GM18520 (cell line): ENCODE data around the gene PARD3.
"Not testable (repeated sequence)": the region's sequence is repeated elsewhere in the genome, so short reads cannot be mapped to it uniquely, and the experiment has no call there.

ENCODE experiments used
- ATAC-seq: cut with Tn5 transposase; IDR thresholded peaks from one replicate; pipeline ENCODE4 v1.9.1; 2021; ENCODE audit not compliant: unreplicated experiment

The PARD3 gene

DNA sequence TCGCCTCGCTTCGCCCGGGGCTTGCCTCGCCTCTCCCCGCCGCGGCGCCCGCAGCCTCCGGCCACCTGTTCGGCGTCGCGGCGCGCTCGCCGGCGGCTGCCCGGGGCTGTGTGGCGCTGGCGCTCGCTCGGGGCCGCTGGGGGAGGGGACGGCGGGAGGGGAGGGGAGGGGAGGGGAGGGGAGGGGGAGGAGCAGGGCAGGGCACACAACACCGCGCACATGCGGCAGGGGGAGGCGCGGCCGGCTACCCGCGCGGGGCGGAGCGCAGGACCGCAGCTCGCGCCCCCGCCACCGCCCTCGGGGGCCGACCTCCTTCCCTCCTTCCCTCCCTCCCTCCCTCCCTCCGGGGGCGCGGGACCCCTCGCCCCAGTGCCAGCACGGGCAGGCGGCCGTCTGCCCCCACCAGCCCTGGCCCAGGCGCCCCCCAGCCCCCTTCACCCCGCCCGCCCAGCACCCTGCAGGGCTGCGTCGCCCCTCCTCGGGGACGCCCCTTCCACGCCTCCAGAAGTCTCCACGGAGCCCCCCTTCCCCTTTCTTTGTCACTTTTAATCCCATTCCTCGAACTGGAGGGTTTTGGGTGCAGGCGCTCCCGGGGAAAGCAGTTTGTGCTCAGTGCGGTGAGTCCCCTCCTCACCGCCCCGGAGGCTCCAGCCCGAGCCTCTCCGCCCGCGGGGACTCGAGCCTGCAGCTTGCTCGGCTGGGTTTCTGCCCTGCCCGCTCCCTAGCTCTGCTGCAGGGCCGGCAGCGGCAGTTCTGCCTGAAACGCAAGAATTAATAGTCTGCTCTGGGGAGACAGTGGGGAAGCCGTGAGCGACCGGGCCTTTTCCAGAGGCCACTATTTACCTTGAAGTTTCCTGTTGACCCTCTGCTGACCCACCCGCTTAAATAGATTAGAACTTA, at the start of gene PARD3:
Gene PARD3 (minus strand): TSS at position 112 of the 900 bp plus-strand sequence. CDS start 301 bp downstream, outside the sequence.
- ATAC-seq = no peak

DNA sequence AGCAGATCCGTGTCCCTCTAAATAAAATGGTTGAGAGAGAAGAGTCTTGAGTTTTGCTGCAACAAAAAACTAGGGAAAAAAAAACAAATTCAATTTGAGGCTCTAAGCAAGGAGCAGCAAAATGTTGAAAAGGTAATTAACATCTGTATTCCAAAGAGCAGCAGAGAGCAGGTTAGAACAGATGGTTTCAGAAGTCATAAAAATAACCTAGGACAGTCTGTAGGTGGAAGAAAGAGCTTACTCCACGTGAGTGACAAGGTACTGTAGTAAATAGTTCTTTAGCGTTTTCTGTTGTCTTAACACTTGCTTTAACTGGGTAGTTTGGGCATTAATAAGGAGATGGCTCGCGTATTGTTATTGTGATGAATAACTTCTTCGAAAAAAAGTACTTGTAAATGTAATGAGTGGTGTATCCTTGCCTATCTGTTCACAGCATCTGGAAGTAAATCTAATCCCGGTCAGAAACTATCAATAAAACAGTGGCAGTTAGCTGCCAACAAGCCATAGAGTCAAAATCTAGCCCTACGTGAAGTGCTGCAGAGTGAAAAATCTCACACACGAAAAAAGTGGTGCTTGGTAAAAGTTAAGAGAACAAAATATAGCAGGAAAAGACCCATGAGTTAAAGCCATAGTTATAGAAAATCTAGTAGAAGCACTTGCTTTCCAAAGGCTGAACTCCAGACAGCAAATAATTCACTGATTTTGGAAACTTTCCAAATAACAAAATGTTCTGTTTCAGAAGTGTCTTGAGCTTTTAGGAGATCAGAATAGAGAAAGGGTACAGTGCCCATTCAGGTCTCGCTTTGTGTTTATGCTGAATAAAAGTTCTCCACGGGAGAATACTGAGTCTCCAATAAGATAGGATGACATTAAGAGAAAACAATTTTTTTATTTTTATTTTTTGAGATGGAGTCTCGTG, 49.3 kb upstream of the PARD3 start:
- ATAC-seq = no peak

DNA sequence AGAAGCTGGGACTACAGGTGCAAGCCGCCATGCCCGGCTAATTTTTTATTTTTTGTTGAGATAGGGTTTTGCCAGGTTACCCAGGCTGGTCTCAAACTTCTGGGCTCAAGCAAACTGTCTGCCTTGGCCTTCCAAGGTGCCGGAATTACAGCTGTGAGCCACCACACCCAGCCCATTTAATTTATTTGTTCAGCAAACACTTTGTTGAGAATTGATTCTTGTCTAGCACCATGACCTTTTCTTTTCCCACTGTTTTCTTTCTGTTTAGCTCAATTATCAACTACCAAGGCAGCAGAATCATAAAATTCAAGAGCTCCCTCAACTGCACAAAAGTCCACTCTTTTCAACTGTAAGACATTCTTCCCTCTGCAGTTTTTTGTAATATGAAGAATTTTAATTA, 47.8 kb upstream of the PARD3 start:
- no peak for ATAC-seq

- no peak for ATAC-seq
Observed at GRCh38 chr10:34861293-34862021, 46.4 kb upstream of the PARD3 start.

DNA sequence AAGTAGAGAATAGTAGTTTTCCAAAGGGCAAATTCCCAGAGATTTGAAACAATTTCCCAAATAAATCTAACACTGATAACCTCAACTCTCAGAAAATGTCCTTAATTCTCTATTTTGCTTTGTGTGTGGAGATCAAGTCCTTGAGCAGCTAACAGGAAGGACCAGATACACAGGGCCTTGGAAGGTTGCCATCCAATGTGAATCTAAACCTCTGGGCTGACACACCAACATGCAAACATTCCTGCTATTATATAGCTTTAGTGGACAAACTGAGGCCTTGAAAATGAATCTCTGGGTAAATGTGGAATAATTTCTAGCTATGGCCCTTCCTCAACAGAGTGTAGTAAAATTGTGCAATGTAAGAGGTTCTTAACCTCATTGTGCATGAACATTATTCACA, 44.1 kb upstream of the PARD3 start:
- no peak for ATAC-seq

GRCh38 chr10:34858003-34858402, 42.9 kb upstream of the PARD3 start:
- no peak for ATAC-seq

DNA sequence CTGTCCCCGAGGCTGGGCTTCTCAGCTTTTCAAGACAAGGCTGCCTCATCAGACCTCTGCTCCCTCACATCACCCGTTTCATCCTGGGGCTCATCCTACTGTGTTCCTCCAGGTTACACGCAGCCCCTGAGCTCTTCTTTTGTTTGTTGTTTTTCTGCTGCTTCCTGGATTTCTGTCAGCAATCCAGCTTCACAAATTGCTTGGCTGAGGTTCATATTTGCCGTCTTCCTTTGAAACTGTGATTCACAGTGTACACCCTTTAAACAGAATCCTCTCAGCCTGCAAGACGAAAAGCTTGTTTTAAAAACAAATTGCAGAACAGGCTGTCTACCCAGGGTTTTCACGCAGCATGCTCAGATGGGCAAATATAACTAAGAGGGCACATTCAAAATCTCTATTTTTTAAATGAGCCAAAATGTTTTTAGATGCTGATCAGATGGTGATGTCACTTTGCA, 39.1 kb upstream of the PARD3 start:
- no peak for ATAC-seq

GRCh38 chr10:34853357-34853756, 38.3 kb upstream of the PARD3 start:
- ATAC-seq = no peak

DNA sequence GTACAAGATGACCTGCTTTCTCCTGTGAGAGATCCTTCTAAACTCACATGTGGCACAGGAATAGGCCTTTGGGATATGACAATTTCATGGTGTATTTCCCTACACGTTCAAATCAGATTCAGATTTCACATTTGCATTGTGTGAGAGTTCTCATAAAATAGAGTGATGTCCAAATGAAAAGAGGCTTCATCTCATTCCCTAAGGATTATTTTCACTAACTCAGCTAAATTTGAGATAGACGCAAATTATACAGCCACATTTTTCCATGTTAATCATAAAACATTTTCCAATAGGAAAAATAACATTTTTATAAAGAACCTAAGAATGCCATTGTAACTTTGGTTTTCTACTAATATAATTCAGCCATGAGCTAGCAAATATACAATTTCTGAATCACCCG, 35.5 kb upstream of the PARD3 start:
- ATAC-seq = no peak

- no peak for ATAC-seq
Observed at GRCh38 chr10:34850036-34850435, 34.9 kb upstream of the PARD3 start.

GRCh38 chr10:34845070-34845469, 30.0 kb upstream of the PARD3 start:
- no peak for ATAC-seq

GRCh38 chr10:34844448-34844847, 29.4 kb upstream of the PARD3 start:
- ATAC-seq = no peak

DNA sequence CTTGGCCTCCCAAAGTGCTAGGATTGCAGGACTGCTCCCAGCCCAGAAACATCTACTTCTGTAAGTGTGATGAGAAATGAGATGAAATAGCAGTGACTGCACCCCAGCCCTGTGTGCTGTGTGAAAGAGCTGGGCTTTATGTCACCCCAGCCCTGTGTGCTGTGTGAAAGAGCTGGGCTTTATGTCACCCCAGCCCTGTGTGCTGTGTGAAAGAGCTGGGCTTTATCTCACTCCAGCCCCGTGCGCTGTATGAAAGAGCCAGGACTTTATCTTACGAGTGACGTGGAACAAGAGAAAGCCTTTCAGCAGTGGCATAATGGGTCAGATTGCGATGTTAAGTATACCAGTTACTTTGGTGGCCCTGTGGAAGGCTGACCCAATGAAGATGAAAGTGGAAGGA, 28.4 kb upstream of the PARD3 start:
- ATAC-seq = not testable (repeated sequence)

DNA sequence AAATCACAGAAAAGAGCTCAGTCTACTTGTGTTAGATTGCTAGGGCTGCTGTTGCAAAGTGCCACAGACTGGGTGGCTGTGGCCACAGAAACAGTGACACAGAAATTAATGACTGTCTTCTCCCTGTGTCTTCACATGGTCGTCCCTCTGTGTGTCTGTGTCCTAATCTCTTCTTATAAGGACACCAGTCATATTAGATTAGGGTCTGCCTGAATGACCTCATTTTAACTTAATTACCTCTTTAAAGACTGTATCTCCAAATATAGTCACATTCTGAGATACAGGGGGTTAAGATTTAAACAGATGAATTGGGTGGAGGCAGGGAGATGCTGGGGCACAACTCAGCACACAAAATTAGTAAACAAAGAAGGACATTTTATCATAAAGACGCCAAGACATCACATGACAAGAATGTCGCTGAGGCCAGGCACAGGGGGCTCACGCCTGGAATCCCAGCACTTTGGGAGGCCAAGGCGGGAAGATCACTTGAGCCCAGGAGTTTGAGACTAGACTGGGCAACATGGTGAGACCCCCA, 23.3 kb upstream of the PARD3 start:
- ATAC-seq = no peak

GRCh38 chr10:34835908-34836508, 20.9 kb upstream of the PARD3 start:
- ATAC-seq = no peak

- ATAC-seq = no peak
Observed at GRCh38 chr10:34834274-34834673, 19.2 kb upstream of the PARD3 start.

DNA sequence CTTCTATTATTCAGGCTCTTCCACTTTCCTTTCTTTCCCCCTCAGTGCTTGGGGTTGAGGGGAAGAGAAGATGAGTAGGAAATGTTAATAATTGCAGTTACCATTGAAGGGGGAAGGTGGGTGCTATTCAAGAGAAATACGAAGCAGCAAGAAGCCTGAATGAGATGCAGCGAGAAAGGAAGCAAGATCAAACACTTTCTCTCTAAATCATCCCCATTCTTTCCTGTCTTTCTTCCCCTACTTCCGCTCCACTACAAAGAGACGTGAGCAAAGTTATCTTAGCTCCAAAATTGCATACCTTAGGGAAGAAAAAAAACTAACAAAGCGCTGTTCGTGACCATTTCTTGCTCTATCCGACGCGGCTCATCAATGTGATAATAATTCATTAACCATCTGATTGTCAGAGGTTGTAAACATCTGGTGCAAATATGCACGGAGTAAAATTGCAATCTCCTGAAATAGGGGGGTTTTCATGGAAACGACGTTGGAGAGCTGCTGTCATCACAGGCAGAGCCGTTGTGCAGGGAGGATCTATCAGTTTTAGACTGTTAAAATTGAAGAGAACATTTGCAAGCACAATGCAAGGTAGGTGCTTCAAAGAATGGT, 15.2 kb upstream of the PARD3 start:
- no peak for ATAC-seq

- ATAC-seq = no peak
Observed at GRCh38 chr10:34826857-34827766, 12.0 kb upstream of the PARD3 start.

DNA sequence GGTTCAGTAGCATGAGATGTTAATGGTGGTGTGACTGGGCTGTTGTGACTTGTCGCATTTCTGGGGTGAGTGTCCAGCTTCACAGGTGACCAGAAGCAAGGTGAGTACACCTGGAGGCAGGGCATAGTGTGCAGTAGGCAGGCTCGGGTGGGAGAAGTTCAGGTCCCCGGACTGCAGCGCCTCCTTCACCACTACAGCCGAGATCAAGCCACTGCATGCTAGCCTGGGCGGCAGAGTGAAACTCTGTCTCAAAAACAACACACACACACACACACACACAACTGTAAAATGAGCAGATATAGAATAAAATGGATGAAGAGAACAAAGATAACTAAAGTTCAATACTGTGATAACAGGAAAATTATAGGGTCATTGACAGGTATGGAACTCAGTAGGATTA, 11.1 kb upstream of the PARD3 start:
- no peak for ATAC-seq
